ENCODE results near the gene ACTL8.
"Not testable (repeated sequence)": the region's sequence is repeated elsewhere in the genome, so short reads cannot be mapped to it uniquely, and the experiment has no call there.

Gene ACTL8

DNA sequence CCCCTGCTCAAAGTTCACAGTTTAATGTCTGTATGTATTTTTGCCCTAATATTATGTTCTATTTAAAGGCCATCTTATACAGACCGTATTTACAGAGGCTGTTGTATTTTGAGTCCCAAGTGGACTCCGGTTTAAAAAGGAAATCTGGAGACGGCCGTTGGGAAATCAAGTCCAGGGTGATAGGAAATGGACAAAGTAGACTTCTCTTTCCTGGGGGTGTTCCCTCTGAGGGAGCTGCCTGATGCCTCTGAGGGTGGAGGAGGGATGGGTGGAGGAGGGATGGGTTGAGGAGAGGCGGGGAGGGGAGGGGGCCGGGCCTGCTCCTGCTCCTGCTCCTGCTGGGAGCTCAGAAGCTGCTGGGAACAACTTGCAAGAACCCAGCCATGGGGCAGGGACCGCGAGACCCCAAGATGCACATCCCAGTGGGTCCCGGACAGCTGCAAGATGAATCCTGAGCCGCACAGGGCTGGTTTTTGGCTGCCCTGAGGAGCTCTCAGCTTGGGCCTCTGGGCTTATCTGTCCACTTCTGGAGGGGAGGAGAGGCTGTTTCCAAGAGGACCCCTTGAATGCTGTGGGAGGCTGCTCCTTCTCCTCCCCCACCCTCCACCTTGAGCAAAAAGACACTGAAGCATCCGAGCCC lies 12.0 kb upstream of the ACTL8 start:
- H3K4me3 ChIP-seq (ENCODE audit: low read length), result no peak overlapping the region
- TF ChIP-seq, protein P1, sequence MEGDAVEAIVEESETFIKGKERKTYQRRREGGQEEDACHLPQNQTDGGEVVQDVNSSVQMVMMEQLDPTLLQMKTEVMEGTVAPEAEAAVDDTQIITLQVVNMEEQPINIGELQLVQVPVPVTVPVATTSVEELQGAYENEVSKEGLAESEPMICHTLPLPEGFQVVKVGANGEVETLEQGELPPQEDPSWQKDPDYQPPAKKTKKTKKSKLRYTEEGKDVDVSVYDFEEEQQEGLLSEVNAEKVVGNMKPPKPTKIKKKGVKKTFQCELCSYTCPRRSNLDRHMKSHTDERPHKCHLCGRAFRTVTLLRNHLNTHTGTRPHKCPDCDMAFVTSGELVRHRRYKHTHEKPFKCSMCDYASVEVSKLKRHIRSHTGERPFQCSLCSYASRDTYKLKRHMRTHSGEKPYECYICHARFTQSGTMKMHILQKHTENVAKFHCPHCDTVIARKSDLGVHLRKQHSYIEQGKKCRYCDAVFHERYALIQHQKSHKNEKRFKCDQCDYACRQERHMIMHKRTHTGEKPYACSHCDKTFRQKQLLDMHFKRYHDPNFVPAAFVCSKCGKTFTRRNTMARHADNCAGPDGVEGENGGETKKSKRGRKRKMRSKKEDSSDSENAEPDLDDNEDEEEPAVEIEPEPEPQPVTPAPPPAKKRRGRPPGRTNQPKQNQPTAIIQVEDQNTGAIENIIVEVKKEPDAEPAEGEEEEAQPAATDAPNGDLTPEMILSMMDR (conservative IDR thresholded peaks at IDR 0.05; ENCODE audit: low read depth, low read length), result no peak
- no peak for DNase-seq (ENCODE audit: low read depth)

DNA sequence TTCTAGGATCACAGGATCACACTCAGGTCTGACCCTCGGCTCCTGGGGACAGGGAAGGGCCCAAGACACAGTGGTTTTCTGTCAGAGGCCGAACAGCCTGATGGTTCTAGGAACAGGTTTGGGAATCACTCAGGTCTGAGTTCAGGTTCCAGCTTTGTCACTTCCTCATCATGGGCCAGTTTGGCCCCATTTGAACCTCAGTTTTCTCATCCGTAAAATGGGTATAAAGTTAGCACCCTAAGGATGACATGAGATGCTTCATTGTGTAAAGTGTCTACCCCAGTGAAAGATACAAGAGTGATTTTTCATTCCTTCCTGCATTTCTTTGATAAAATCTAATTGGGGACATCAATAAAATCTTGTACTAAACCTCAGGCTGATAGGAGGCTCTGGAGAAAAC lies 11.2 kb upstream of the ACTL8 start:
- H3K4me3 ChIP-seq (ENCODE audit: low read length), result no peak overlapping the region
- TF ChIP-seq, protein P1 (conservative IDR thresholded peaks at IDR 0.05; ENCODE audit: low read depth, low read length), result no peak
- no peak for DNase-seq (ENCODE audit: low read depth)

DNA sequence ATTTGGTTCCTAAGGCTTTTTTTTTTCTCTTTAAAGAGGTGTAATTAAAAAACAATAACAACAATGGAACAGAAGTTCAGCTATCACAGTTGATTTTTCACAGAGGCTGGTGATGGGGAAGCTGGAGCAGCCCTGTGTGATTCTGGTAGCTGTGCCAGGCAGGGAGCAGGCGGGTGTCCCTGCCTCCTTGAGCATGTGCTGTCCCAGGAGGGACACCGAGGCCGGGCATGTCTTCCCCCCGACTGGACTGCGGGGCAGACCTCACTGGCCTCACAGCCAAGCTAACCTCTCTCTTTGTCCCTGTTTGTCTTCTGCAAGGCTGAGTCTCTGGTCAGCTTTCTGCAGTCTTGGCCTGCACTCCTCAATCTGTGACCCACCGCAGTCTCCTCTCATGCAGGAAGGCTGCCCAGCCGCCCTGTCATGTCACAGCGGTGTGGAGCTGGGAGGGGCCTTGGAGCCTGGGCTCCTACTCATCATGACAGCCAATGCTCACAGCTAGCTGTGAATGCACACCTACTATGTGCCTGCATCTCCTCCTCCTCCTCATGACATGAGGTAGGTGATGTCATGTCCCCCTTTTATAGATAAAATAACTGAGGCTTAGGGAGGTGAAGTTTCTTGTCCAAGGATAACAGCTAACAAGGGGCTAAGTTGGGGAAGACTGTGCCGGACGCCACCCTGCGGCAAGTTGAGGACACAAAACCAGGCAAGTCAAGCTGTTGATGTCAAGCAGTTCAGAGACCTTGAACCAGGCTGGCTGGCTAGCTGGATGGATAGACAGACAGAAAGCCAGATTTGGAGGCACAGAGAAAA lies 10.3 kb upstream of the ACTL8 start:
- DNase-seq (ENCODE audit: low read depth), result no peak
- no peak overlapping the region for H3K4me3 ChIP-seq (ENCODE audit: low read length)
- TF ChIP-seq, protein P1 (conservative IDR thresholded peaks at IDR 0.05; ENCODE audit: low read depth, low read length), result peak; percentile 13

DNA sequence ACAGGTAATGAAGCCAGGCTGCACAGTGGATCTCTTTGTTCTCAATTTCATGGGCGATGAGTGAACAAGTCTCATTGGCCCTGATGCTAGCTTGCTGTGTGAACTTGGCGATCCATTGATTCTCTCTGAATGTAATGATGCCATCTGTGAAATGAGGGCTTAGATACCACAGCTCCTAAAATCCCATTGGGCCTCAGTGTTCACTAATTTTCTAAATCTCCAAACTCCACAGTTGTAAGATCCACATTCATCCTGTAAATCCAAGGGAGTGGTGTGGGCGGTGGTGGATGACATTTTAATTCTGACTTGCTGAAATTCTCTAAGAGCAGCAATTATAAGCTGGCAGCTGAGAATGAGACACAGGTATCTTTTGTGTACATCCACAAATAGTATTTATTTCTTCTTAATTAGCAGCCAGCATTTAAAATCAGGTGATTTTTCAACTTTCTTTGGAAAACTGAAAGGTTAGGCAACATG lies 9.6 kb upstream of the ACTL8 start:
- TF ChIP-seq, protein P1 (conservative IDR thresholded peaks at IDR 0.05; ENCODE audit: low read depth, low read length), result no peak
- no peak overlapping the region for H3K4me3 ChIP-seq (ENCODE audit: low read length)
- DNase-seq (ENCODE audit: low read depth), result no peak

DNA sequence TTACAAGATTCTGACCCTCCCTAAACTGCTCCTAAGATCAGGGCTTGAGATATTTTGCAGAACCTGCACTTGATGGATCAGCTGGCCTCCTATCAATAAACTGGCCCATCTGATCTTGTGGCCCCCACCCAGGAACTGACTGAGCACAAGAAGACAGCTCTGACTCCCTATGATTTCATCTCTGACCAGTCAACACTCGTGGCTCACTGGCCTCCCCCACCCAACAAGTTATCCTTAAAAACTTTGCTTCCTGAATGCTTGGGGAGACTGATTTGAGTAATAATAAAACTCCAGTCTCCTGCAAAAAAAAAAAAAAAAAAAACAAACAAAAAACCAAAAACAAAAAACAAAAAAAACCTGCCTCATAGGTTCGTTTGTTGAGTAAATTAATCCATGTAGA lies 8.9 kb upstream of the ACTL8 start:
- not testable (repeated sequence) for H3K4me3 ChIP-seq (ENCODE audit: low read length); DNase-seq (ENCODE audit: low read depth)

DNA sequence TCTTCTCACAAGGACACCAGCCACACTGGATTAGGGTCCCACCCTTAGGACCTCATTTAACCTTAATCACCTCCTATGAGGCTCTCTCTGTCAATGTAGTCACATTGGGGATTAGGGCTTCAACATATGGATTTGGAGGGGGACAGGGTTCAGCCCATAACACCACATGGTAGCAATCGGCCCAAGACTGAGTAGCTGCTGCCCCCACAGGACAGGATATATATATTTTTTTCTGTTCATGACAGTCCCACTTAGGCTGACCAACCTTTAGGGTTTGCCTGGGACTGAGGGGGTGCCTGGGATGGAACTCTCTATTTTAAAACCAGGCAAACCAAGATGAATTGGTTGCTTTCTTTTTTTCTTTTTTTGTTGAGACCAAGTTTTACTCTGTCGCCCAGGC lies 8.2 kb upstream of the ACTL8 start:
- TF ChIP-seq, protein P1 (conservative IDR thresholded peaks at IDR 0.05; ENCODE audit: low read depth, low read length), result no peak
- no peak overlapping the region for H3K4me3 ChIP-seq (ENCODE audit: low read length)
- no peak for DNase-seq (ENCODE audit: low read depth)

DNA sequence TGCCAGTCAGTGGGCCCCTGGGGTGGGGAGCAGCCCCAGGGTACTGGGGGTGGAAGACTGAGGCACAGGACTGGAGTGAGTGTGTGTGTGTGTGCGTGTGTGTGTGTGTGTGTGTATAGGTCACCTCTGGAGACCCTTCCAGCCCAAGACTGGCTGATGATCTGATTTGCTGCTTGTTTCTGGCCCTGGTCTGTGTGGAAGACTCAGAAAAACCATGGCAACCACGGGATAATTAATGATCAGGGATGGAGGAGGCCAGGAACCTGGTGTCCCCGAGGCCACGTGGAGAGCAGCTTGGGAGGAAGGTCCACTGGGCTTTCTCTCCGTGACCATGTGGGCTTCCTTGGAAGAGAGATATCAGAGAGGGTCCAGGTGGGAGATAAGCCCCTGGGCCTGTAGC lies 4.8 kb upstream of the ACTL8 start:
- no peak for DNase-seq (ENCODE audit: low read depth)
- TF ChIP-seq, protein P1 (conservative IDR thresholded peaks at IDR 0.05; ENCODE audit: low read depth, low read length), result no peak
- H3K4me3 ChIP-seq (ENCODE audit: low read length), result no peak overlapping the region

Measured in retinal pigment epithelial cell (primary cell).